Tibial nerve (tissue), 4 donors: Measurements from ENCODE around the gene TCF12.

ENCODE experiments used
- EP300 ChIP-seq, 2 donors: sonication (generic); formaldehyde crosslinking; IDR thresholded peaks; one replicate each; pipeline ENCODE4 v1.6.1; 2017; ENCODE audit warnings: antibody characterized with exemption in 2 of 2, mild to moderate bottlenecking in 1 of 2
- POLR2A ChIP-seq, 2 donors: fragments of 450-650 bp; IDR thresholded peaks; one replicate each; pipeline ENCODE4 v1.6.1; 2017; ENCODE audit warnings: antibody characterized with exemption in 2 of 2, mild to moderate bottlenecking in 2 of 2, moderate library complexity in 2 of 2
- TF ChIP-seq, protein P1 (sequence below), 5 experiments: fragments of 200-600 bp in 3 of 5; fragments of 450-650 bp in 2 of 5; sonication (generic) in 3 of 5; IDR thresholded peaks; one replicate each; pipeline ENCODE4 v1.5.1; 2016 to 2019; ENCODE audit warnings: antibody characterized with exemption in 5 of 5, mild to moderate bottlenecking in 3 of 5, moderate library complexity in 2 of 5

GRCh38 chr15:56927816-56928215 lies 9.4 kb downstream of the TCF12 start:
- TF ChIP-seq, protein P1, sequence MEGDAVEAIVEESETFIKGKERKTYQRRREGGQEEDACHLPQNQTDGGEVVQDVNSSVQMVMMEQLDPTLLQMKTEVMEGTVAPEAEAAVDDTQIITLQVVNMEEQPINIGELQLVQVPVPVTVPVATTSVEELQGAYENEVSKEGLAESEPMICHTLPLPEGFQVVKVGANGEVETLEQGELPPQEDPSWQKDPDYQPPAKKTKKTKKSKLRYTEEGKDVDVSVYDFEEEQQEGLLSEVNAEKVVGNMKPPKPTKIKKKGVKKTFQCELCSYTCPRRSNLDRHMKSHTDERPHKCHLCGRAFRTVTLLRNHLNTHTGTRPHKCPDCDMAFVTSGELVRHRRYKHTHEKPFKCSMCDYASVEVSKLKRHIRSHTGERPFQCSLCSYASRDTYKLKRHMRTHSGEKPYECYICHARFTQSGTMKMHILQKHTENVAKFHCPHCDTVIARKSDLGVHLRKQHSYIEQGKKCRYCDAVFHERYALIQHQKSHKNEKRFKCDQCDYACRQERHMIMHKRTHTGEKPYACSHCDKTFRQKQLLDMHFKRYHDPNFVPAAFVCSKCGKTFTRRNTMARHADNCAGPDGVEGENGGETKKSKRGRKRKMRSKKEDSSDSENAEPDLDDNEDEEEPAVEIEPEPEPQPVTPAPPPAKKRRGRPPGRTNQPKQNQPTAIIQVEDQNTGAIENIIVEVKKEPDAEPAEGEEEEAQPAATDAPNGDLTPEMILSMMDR (IDR thresholded peaks at IDR 0.05): no peak
- TF ChIP-seq POLR2A (IDR thresholded peaks at IDR 0.05) (no peak), EP300 (IDR thresholded peaks at IDR 0.05) (no peak)
